Coronary artery (tissue), 2 donors: ENCODE results near the gene GBA2.

Experiments used
- DNase-seq: peaks from one replicate; pipeline ENCODE4 v3.0.0-alpha.2; 2017; ENCODE audit warnings: low spot score
- H3K27ac ChIP-seq, 2 donors: fragments of 200-600 bp; sonication (generic); one replicate each; pipeline ENCODE4 v1.5.1; 2016 to 2019
- H3K4me3 ChIP-seq: fragments of 200-600 bp; sonication (generic); 2 replicates; pipeline ENCODE4 v1.5.1; 2016; ENCODE audit warnings: mild to moderate bottlenecking, moderate library complexity
- CTCF ChIP-seq: fragments of 200-600 bp; sonication (generic); IDR thresholded peaks from one replicate; pipeline ENCODE4 v1.5.1; 2019; ENCODE audit warnings: antibody characterized with exemption

GBA2 gene

GRCh38 chr9:35689542-35690293 lies 59.3 kb downstream of the GBA2 start, which contains the start of gene TPM2:
TSS of gene TPM2 (minus strand) at chr9:35689925. CDS start at chr9:35689817, 108 bp downstream.
- DNase-seq = peak; percentile 95
- TF ChIP-seq CTCF = no peak
- Histone ChIP-seq H3K27ac (peak within 1 kb of the TSS; percentile 96), H3K4me3 (peak within 1 kb of the TSS; percentile 82)

GRCh38 chr9:35688558-35689541 lies 60.2 kb downstream of the GBA2 start:
- H3K27ac ChIP-seq = peak overlapping the region; percentile 96
- H3K4me3 ChIP-seq = peak overlapping the region; percentile 82
- TF ChIP-seq CTCF = no peak
- no peak for DNase-seq

- H3K4me3 ChIP-seq = peak overlapping the region; percentile 82
- DNase-seq = no peak
- peak overlapping the region; percentile 96 for H3K27ac ChIP-seq
- TF ChIP-seq CTCF = no peak
Measured at GRCh38 chr9:35687972-35688557, 61.0 kb downstream of the GBA2 start.

GRCh38 chr9:35687306-35687705 lies 61.7 kb downstream of the GBA2 start:
- no peak for DNase-seq
- no peak for TF ChIP-seq CTCF
- peak overlapping the region; percentile 96 for H3K27ac ChIP-seq
- peak overlapping the region; percentile 82 for H3K4me3 ChIP-seq
